ENCODE results near the gene SYTL5.

SYTL5 gene

GRCh38 chrX:38018766-38019425, 12.5 kb downstream of the SYTL5 start:
- in situ Hi-C loops (cut with MboI; ENCODE audit: low sequenced_read_pairs): no loop called here

GRCh38 chrX:38028300-38028699, 21.9 kb downstream of the SYTL5 start:
- in situ Hi-C loops (cut with MboI; ENCODE audit: low sequenced_read_pairs): no loop called here

GRCh38 chrX:38036466-38036865, 30.1 kb downstream of the SYTL5 start:
- in situ Hi-C loops (cut with MboI; ENCODE audit: low sequenced_read_pairs): no loop called here

GRCh38 chrX:38038501-38038900, 32.1 kb downstream of the SYTL5 start:
- in situ Hi-C loops (cut with MboI; ENCODE audit: low sequenced_read_pairs): no loop called here

GRCh38 chrX:38041237-38041636, 34.9 kb downstream of the SYTL5 start:
- in situ Hi-C loops (cut with MboI; ENCODE audit: low sequenced_read_pairs): no loop called here

GRCh38 chrX:38044701-38045100, 38.3 kb downstream of the SYTL5 start:
- in situ Hi-C loops (cut with MboI; ENCODE audit: low sequenced_read_pairs): no loop called here

- in situ Hi-C loops (cut with MboI; ENCODE audit: low sequenced_read_pairs): no loop called here
Observed at GRCh38 chrX:38045538-38046096, 39.3 kb downstream of the SYTL5 start.

GRCh38 chrX:38048886-38049285, 42.5 kb downstream of the SYTL5 start:
- in situ Hi-C loops (cut with MboI; ENCODE audit: low sequenced_read_pairs): no loop called here

GRCh38 chrX:38050806-38051205, 44.5 kb downstream of the SYTL5 start:
- in situ Hi-C loops (cut with MboI; ENCODE audit: low sequenced_read_pairs): no loop called here

- in situ Hi-C loops (cut with MboI; ENCODE audit: low sequenced_read_pairs): no loop called here
Observed at GRCh38 chrX:38052096-38052495, 45.7 kb downstream of the SYTL5 start.

- in situ Hi-C loops (cut with MboI; ENCODE audit: low sequenced_read_pairs): no loop called here
Observed at GRCh38 chrX:38055170-38055847, 49.0 kb downstream of the SYTL5 start.

- in situ Hi-C loops (cut with MboI; ENCODE audit: low sequenced_read_pairs): no loop called here
Observed at GRCh38 chrX:38060331-38060878, 54.1 kb downstream of the SYTL5 start.

- in situ Hi-C loops (cut with MboI; ENCODE audit: low sequenced_read_pairs): no loop called here
Observed at GRCh38 chrX:38061335-38061734, 55.0 kb downstream of the SYTL5 start.

- in situ Hi-C loops (cut with MboI; ENCODE audit: low sequenced_read_pairs): no loop called here
Observed at GRCh38 chrX:38066934-38067333, 60.6 kb downstream of the SYTL5 start.

- in situ Hi-C loops (cut with MboI; ENCODE audit: low sequenced_read_pairs): no loop called here
Observed at GRCh38 chrX:38069273-38069672, 62.9 kb downstream of the SYTL5 start.

GRCh38 chrX:38069991-38070390, 63.6 kb downstream of the SYTL5 start:
- in situ Hi-C loops (cut with MboI; ENCODE audit: low sequenced_read_pairs): no loop called here

- in situ Hi-C loops (cut with MboI; ENCODE audit: low sequenced_read_pairs): no loop called here
Observed at GRCh38 chrX:38079463-38079862, 73.1 kb downstream of the SYTL5 start.

GRCh38 chrX:38080808-38081207, 74.5 kb downstream of the SYTL5 start:
- in situ Hi-C loops (cut with MboI; ENCODE audit: low sequenced_read_pairs): no loop called here

- in situ Hi-C loops (cut with MboI; ENCODE audit: low sequenced_read_pairs): no loop called here
Observed at GRCh38 chrX:38081909-38082308, 75.6 kb downstream of the SYTL5 start.

GRCh38 chrX:38082309-38082708, 76.0 kb downstream of the SYTL5 start:
- in situ Hi-C loops (cut with MboI; ENCODE audit: low sequenced_read_pairs): no loop called here

- in situ Hi-C loops (cut with MboI; ENCODE audit: low sequenced_read_pairs): no loop called here
Observed at GRCh38 chrX:38085813-38086212, 79.5 kb downstream of the SYTL5 start.

Measured in HL-60/S4 (cell line).